D721Med (cell line): ENCODE data around the gene ALDOA.

Source experiments
- DNase-seq: peaks from one replicate; pipeline ENCODE4 v3.0.0; 2011; ENCODE audit warnings: low spot score; ENCODE audit not compliant: insufficient read length
- FAIRE-seq: peaks from 2 replicates; lab custom pipeline; 2011; peaks lifted over from hg19 to GRCh38; lab: Jason Lieb, UNC
- TF ChIP-seq, protein P1 (sequence below): IDR thresholded peaks from 2 replicates; pipeline ENCODE4 v1.5.1; 2012; ENCODE audit warnings: mild to moderate bottlenecking, control low read depth; ENCODE audit not compliant: insufficient read depth; ENCODE audit errors: missing control alignments

The ALDOA gene

GRCh38 chr16:30086291-30087140, 21.0 kb downstream of the ALDOA start:
- DNase-seq, result no peak
- TF ChIP-seq, protein P1, sequence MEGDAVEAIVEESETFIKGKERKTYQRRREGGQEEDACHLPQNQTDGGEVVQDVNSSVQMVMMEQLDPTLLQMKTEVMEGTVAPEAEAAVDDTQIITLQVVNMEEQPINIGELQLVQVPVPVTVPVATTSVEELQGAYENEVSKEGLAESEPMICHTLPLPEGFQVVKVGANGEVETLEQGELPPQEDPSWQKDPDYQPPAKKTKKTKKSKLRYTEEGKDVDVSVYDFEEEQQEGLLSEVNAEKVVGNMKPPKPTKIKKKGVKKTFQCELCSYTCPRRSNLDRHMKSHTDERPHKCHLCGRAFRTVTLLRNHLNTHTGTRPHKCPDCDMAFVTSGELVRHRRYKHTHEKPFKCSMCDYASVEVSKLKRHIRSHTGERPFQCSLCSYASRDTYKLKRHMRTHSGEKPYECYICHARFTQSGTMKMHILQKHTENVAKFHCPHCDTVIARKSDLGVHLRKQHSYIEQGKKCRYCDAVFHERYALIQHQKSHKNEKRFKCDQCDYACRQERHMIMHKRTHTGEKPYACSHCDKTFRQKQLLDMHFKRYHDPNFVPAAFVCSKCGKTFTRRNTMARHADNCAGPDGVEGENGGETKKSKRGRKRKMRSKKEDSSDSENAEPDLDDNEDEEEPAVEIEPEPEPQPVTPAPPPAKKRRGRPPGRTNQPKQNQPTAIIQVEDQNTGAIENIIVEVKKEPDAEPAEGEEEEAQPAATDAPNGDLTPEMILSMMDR, result no peak
- FAIRE-seq, result no peak

DNA sequence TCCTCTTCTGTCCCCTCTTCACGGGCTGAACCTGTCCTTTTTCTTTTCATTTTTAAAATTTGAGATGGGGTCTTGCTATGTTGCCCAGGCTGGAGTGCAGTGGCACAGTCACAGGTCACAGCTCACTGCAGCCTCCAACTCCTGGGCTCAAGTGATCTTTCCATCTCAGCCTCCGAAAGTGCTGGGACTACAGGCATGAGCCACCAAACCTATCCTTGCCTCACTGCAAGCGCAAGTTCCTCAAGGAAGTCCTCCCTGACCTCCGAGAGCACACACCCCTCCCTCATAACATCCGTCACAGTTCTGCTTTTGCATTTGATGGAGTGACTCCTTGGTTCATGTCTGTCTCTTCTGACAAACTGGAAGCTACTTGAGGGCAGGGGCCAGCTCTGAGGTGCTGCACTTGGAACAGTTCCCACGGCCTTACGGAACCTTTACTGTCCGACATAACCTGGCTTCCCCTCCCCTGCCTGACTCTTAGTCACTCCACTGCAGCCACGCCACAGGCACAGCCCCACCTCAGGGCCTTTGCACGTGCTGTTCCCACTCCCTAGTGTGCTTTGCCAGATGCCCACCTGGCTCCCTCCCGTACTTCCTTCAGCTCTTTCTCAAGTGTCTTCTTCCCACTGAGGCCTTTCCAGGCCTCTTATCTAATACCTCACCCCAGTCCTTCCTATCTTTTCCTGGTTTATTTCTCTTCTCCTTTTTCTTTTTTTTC, 21.8 kb downstream of the ALDOA start:
- no peak for FAIRE-seq
- DNase-seq, result no peak
- TF ChIP-seq, protein P1, result no peak

- DNase-seq, result no peak
- FAIRE-seq, result no peak
- TF ChIP-seq, protein P1, result no peak
Measured at GRCh38 chr16:30088237-30088831, 22.8 kb downstream of the ALDOA start.

- TF ChIP-seq, protein P1, result no peak
- DNase-seq (no peak), FAIRE-seq (no peak)
Measured at GRCh38 chr16:30088832-30089624, 23.5 kb downstream of the ALDOA start.

GRCh38 chr16:30090610-30091331, 25.2 kb downstream of the ALDOA start:
- TF ChIP-seq, protein P1, result no peak
- DNase-seq (no peak), FAIRE-seq (no peak)
